Right renal pelvis (tissue), 4 donors: ENCODE data around the gene IFT57. TPM values are rescaled to one million over a fixed set of nuclear protein-coding genes. Genes with fewer than 3 reads are reported as not detected.
"Not testable (repeated sequence)": the region's sequence is repeated elsewhere in the genome, so short reads cannot be mapped to it uniquely, and the experiment has no call there.

ENCODE experiments used
- DNase-seq, 4 donors: peaks; one replicate each; pipeline ENCODE4 v3.0.0-alpha.2; 2013; ENCODE audit warnings: low read depth in 4 of 4, low spot score in 3 of 4, missing footprints in 1 of 4
- polyA plus RNA-seq, 4 donors: library from polyadenylated mRNA; unstranded; fragments of 120-200 nt; gene quantifications; one replicate each; pipeline ENCODE4 v1.2.1, GENCODE V29; 2013; ENCODE audit not compliant: insufficient read length in 4 of 4

Gene IFT57, protein sequence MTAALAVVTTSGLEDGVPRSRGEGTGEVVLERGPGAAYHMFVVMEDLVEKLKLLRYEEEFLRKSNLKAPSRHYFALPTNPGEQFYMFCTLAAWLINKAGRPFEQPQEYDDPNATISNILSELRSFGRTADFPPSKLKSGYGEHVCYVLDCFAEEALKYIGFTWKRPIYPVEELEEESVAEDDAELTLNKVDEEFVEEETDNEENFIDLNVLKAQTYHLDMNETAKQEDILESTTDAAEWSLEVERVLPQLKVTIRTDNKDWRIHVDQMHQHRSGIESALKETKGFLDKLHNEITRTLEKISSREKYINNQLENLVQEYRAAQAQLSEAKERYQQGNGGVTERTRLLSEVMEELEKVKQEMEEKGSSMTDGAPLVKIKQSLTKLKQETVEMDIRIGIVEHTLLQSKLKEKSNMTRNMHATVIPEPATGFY
- polyA plus RNA-seq: 100 to 1,000 TPM in 2 of 4 donors, 10 to 100 TPM in 2; 95.9 to 104 (median 99.8) TPM

DNA sequence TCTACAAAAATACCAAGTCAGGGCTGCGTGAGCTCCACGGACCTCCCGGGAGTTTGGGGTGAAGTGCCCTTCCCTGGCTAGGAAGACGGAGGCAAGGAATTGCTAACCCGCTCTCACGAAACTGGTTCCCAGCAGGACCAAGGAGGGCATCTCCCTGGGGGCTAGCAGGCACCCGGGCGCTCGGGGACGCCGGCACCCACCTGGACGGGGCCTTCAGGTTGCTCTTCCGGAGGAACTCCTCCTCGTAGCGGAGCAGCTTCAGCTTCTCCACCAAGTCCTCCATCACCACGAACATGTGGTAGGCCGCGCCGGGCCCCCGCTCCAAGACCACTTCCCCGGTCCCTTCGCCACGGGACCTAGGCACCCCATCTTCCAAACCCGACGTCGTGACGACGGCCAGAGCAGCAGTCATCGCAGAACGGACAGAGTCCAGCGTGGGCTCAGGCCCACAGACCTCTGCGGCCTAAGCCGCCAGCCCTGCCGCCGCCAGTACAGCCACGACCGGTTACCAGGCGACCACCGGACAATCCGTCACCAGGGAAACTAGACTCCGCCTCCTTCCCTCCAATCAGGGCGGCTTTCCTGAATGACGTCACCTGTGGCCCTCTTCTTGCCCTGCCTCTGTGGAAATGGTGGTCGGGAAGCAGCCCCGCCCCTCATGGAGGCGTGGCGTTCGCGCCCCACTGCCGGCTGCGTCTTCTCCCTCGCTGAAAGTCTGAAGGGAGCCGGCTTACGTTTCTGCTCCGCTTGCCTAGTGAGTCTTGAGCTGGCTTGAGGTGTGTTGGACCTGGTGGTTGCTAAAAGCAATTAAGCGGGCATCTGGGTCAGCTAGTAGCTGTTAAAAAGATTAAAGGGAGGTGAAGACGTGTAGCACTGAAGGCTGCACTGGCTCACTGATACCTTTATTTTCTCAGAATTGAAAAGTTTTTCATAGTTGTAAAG lies at the start of gene IFT57:
Gene IFT57 (minus strand): TSS at position 514 of the 942 bp plus-strand sequence. CDS start 102 bp downstream, at position 412.
- DNase-seq: peak; percentile 97 to 99 (median 98)

DNA sequence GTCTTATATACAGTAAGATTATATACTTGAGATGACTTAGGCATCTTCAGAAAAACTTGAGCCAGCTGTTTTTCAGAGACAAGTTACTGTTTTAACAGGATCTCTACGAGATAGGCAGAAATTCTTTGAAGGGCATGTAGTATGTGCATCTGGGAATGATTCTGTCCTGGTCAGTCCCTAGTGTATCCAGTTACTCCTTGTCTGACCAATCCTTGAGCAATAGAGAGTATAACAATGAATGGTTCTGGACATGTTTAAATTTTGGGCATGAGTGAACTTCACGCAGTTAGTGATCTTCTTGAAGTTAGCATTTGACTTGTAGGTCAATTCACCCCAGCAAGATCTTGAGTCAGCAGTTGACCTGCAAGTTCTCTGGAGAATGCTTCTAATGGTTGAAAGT lies 49.4 kb upstream of the IFT57 start:
- no peak for DNase-seq

DNA sequence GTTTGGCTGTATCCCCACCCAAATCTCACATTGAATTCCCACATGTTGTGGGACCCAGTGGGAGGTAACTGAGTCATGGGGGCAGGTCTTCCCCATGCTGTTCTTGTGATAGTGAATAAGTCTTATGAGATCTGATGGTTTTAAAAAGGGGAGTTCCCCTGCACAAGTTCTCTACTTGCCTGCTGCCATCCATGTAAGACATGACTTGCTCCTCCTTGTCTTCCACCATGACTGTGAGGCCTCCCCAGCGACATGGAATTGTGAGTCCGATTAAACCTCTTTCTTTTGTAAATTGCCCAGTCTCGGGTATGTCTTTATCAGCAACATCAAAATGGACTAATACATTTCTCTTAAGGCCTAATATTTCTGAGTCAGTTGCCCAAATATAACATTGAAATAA lies 46.0 kb upstream of the IFT57 start:
- DNase-seq: not testable (repeated sequence)

DNA sequence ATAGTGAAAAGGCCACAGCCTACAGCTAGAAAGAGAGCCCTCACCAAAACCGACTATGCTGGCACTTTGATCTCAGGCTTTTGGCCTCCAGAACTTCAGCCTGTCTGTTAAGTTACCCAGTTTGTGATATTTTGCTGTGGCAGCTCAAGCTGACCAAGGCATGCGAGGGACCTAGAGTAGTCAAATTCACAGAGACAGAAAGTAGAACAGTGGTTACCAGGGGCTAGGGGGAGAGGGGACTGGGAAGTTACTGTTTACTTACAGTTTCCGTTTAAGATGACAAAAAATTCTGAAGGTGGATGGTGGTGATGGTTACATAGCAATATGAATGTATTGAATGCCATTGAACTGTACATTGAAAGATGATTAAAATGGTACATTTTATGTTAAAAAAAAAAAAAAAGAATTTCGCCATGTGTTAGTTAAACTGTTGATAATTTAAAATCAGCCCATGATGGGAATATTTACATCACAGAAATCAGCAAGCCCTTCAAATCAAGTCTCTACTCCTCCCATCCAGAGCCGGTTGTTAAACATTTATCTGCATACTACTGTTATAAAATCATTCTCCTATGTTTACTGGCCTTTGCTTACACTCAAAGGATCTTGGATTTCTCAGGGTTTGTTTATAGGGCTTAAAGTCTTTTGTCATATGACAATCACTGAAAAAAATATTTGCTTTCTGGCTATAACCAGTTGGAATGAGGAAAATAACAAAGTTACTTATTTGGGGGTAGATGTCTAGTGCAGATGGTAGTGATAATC lies 42.5 kb upstream of the IFT57 start:
- not testable (repeated sequence) for DNase-seq

DNA sequence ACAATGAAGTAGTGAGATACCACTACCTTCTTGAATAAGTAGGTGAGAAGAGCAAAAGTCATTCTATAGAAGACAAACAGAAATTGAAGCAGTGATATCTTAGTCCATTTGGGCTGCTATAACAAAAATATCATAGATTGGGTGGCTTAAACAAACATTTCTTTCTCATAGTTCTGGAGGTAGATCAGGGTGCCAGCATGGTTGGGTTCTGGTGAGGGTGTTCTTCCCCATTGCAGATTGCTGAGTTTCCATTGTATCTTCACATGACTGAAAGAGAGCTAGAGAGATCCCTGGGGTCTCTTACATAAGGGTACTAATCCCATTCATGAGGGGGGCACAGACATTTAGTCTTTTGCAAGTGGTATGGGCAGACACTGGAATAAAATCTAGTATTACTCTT lies 32.9 kb upstream of the IFT57 start:
- no peak for DNase-seq

DNA sequence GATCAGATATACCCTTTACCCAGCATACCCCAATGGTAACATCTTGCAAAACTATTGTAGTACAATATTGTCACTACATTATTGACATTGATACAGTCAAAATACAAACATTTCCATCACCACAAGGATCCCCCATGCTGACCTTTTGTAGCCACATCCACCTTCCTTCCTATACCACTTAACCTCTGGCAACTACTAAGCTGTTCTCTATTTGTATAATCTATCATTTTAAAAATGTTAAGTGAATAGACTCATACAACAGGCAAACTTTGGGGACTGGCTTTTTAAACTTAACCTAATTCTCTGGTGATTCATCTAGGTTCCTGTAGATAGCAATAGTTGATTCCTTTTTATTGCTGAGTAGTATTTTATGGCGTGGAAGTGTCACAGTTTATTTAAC lies 29.6 kb upstream of the IFT57 start:
- DNase-seq: no peak

DNA sequence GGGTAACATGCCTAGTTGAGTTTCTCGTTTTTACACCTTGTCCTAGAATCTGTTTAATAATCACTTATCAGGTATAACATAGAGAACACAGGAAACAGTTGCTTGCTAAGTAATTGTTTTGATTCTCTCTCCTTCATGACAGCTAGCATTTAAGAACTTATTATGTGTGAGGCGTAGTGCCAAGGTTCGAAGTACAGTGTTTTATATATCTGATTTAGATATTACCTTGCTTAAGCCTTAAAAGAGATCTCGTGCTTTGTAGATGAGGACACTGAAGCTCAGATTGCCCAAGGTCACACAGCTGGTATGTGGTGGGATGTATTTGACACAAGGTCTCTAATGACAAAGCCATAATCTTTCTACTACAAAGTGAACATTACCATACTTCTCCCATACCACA lies 29.0 kb upstream of the IFT57 start:
- no peak for DNase-seq

DNA sequence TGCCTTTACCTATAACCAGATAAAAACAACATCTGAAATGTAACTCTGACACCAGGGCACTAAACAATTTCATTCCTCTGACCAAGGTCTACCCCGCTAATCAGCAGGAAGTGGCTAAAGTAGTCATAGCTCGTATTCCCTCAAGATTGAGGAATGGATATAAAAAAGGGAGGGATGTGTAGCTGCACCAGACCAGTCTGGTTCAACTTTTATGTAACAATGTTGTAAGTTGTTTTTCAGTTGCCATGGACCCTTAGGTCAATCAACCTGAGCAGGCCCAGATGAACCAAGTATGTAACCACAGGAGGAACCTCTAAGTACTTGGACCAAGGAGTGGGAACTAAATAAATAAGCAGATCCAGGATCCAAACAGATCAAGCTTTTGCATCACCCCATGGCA lies 28.4 kb upstream of the IFT57 start:
- no peak for DNase-seq

DNA sequence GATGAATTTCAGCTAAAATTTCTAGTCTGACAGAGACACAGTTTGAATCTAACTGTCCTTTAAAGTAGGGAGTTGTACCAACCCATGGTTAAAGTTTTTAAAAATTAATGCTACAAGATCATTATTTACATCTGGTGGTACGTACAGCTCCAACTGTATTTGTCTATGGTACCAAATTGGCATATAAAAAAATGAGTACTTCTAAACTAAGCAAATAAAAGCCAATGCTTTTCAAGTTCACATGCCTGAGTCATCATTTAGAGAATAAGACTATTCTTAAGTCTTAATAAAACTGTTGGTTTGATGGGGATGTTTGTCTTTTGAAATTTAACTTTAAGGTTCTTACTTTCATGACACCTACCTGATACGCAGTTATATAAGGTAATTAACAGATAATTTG lies 21.0 kb upstream of the IFT57 start:
- no peak for DNase-seq

DNA sequence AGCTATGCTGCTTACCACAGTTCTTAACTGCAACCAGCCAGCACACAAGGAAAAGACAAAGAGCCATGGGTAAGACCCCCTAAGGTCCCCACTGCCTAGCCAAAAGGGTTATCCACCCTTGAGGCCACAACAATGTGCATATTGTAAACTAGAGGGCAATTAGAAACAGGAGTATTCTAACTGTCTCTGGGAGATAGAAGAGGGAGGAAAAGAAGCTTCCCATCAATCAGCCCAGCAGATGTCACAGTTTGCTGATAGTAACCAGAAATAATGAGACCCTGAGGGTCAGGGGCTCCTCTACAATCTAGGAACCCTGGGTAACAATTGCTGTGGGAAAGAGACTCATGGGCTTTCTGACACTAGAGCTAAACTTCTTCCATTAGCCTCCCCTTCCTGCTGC lies 20.6 kb upstream of the IFT57 start:
- DNase-seq: no peak

DNA sequence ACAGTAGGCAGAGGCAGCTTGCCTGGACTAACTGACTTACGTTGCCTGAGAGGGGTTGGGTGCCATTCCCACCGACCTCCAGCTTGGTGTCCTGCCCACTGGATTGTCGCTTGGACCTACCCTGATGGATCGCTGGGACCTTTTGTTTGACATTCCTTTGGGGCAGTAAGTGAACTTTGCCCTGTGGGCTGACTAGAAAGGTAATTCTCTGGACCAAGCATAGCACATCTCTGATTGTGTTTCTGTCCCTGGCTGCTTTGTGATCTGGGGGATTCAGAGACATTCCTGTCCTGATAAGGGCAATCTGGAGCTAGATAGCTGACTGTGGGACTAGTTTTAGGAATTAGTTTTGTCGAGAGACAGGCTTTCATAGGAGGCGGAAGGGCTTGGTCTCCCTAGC lies 19.5 kb upstream of the IFT57 start:
- DNase-seq: no peak

DNA sequence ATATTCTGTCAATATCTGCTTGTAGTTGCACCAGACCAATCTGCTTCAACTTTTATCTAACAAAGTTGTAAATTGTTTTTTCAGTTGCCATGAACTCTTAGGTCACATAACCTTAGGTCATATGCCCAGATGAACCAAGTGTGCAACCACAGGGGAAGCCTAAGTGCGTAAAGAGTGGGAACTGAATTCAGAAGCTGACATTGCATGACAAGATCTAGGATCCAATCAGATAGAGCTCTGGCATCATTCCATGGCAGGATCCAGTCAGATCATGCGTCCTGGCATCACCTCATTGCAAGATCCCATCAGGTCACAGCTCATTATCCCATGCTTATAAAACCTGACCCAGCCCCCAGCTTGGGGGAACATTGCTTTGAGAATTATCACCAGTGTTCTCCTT lies 18.9 kb upstream of the IFT57 start:
- DNase-seq: no peak

DNA sequence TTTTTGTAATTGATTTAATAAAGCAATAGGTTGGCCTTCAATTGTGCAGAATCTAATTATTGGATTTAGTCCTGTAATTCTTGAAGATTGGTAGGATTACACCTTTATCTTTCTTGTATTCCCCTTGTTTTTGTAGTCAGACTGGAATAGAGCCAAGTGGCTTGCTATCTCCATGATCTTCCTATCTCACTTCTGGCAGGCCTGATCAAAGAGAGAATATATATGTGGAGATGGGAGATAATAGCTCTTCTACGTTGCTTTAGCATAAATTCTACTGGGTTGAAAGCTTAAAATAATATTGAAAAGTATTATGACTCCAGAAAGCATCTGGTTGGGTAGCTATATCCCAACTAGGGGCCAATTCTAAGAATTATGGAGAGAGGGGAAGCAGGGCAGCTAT lies 16.9 kb upstream of the IFT57 start:
- no peak for DNase-seq

DNA sequence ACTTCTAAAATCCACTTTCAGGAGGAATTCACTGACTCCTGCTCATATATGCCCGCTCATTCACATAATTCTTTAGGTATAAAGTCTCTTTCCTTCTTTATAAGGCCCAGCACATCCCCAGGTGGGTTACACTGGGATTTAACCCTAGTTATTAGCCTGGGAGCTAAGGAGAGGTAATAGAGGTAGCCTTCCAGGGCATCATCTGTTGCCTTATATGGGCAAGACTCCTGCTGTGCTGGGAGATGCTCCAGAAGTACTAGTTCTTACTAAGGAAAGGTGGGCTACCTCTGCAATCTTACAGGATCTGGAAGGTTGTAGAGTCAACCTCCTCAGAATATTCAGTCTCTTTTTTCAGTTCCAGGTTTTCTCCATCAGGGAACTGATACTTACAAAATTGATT lies 13.1 kb upstream of the IFT57 start:
- no peak for DNase-seq

DNA sequence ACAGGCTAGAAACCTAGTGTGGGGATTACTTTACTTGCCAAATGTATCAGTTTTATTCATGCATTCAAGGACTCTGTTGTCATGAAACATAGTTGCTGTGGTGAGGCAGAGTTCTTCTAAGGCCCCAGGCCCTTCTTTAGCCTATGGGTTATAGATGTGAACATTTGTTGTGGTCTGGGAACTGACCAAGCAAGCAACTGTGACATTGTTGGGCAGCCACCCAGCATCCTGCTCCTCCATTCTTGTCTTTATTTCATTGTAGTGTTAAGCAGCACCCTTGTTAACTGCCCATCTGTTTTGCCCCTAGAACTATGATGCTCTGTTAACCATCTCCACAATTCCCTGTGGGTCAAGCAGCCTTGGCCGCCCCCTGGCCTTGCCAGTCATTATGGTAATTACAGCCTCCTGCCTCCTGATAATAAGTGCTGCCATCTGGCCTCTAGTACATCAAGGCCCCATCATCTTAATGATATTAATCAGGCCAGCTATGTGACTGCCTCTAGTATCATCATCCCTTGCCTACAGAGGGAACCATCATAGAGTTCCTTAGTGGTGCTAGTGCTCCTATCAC lies 12.2 kb upstream of the IFT57 start:
- DNase-seq: no peak

DNA sequence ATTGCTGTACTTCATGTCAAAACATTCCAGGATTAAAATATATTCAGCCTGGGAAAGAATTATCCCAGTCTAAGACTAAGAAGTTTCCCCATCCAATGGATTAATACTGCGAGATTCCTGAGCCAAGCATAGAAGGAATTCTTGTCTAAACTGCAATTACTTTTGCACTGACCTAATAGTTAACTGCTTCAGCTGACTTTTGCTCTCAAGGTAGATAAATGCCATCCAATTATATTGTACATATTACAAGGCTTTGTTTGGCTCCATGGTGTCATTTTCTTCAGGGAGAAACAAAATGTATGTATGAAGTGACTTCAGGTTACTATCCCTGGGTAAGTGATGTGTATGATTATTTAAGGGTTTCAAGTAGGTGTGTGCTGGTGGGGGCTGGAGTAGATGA lies 6.1 kb upstream of the IFT57 start:
- DNase-seq: no peak

DNA sequence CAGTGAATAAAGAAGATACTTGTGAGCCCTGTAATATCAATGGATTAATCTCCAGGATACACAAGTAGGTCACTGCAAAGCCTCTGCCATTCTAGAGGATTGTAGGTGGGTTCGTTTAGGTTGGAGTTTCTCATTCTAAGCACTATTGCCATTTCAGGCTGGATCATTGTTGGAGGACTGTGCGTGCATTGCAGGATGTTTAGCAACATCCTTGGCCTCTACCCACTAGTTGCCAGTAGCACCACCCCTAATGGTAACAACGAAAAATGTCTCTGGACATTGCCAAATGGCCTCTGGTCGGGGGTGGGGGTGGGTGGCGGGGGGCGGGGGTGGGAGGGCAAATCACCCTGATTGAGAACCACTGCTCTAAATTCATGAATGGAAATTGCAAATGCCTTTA lies 4.9 kb upstream of the IFT57 start:
- no peak for DNase-seq

DNA sequence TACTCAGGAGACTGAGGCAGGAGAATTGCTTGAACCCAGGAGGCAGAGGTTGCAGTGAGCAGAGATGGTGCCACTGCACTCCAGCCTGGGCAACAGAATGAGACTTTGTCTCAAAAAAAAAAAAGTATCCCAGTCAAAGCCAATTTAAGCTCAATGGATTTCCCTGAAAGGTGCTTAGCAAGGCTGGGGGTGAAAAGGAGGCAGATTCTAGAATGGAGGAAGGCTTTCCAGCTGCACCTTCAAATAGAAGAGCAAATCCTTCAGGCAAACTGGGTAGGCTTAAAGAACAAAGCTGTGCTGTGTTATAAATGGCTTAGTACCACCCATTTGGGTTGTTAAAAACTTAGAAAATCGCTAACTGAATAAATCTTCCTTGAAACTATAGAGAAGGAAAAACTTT lies 3.0 kb upstream of the IFT57 start:
- DNase-seq: no peak

DNA sequence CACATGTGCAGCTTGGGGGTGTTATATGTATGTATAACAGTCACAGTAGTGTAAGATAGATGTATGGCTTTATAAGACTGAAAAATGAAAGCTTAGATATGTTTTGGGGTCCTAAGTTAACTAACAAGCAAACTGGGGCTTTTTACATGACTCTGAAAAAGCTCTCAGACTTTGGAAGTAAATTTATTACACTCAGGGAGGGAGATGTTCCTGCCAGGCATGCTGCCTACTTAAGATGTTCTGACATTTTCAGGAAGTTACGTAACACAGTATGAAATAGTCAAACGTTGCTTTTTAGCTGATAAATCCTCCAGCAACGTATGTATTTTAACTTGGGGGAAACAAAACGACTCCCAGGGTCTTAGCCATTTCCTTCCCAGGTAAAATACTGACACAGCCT lies 1.7 kb upstream of the IFT57 start:
- no peak for DNase-seq

DNA sequence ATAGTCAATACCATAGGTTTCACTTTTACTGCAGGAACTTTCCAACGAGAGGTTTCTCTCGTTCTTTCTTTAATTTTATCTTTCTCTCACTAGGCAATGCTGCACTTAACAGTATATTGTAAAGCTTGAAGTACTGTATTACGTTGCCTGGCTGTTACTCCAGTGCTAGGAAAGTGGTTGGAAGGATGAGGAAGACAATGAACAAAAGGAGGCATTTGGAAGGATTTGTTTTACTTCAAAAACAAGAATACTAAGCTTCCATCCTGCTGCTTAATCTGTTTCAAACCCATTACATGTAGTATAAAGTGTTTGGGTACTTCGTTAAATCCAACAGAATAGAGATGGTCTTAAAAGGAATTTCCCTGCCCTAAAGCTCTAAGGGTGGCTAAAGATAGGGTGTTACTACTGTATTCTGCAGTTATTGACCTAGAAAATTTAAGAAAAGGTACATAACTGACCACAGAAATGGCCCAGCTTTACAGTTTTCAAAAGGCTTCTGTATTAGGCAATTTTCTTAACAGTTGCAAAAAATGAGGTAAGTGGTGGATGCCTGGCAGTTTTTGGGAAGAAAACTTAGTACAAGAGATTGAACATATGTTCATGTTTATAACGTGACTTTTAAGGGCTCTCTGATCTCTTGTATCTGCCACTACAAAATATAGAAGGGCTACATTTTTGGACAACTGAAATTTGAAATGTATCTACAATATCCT lies 785 bp upstream of the IFT57 start:
- peak in 1 of 4 donors; percentile 33 for DNase-seq
